GM19397 (cell line): ENCODE measurements around the gene KRTCAP2.

Experiments
- ATAC-seq: cut with Tn5 transposase; IDR thresholded peaks from one replicate; pipeline ENCODE4 v1.9.1; 2021; ENCODE audit warnings: mild to moderate bottlenecking, moderate library complexity; ENCODE audit not compliant: unreplicated experiment

Gene KRTCAP2

GRCh38 chr1:155135415-155136028 lies 37.6 kb downstream of the KRTCAP2 start, which contains the start of gene SLC50A1:
Gene SLC50A1, plus strand, starts transcription at chr1:155135852. Its CDS starts 60 bp downstream, at chr1:155135912.
- peak; percentile 73 for ATAC-seq

- no peak for ATAC-seq
These were observed 38.2 kb downstream of the KRTCAP2 start for GRCh38 chr1:155134880-155135414.

DNA sequence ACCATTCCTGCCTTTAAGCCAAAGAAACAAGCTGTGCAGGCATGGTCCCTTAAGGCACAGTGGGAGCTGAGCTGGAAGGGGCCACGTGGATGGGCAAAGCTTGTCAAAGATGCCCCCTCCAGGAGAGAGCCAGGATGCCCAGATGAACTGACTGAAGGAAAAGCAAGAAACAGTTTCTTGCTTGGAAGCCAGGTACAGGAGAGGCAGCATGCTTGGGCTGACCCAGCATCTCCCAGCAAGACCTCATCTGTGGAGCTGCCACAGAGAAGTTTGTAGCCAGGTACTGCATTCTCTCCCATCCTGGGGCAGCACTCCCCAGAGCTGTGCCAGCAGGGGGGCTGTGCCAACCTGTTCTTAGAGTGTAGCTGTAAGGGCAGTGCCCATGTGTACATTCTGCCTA lies 38.8 kb downstream of the KRTCAP2 start:
- no peak for ATAC-seq

DNA sequence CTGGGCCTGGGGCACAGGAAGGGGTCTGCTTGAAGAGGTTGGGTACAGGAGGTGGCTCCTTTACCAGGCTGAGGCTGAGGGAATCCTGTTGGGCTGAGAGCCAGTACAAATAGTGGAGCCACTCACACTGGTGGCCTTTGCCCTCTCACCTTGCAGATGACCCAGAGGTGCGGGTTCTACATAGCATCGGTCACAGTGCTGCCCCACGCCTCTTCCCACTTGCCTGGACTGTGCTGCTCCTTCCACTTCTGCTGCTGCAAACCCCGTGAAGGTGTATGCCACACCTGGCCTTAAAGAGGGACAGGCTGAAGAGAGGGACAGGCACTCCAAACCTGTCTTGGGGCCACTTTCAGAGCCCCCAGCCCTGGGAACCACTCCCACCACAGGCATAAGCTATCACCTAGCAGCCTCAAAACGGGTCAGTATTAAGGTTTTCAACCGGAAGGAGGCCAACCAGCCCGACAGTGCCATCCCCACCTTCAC lies 39.3 kb downstream of the KRTCAP2 start:
- ATAC-seq, result no peak

GRCh38 chr1:155131856-155132255 lies 41.2 kb downstream of the KRTCAP2 start:
- ATAC-seq, result no peak

- ATAC-seq, result no peak
These were observed 41.8 kb downstream of the KRTCAP2 start for GRCh38 chr1:155131285-155131684.

DNA sequence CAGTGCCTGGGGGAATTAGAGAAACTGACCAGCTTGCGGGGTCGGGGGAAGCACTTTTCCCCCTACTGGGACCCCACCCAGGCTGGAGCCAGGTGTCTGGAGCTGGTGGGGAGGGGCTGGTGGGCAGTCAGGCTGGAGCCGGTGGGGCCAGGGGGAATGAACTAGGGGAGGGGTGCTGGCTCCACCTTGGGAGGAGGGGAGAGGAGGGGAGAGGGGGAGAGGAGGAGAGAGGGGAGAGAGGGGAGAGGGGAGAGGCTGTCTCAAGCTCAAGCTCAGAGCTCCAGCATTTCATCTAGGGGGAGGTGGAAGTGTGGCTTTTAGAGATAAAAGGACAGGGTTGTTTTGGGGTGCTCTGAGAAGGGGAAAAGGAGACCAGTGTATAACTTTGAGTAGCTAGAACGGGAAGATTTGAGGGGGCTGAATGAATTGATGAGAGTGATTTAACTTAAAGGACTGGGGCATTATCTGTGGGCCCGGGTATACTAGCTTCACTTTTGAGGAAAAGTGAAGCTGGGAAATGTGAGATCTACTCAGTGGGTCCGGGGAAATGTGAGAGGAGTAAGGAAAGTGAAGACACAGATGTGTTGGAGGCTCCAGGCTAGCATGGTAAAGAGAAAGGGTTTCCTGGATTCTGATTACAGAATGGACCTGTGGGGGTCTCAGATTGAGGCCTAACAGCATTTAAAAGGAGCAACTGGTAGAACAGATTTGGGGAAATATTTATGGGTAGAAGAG lies 42.7 kb downstream of the KRTCAP2 start:
- no peak for ATAC-seq

- no peak for ATAC-seq
These were observed 44.2 kb downstream of the KRTCAP2 start for GRCh38 chr1:155128755-155129473.

DNA sequence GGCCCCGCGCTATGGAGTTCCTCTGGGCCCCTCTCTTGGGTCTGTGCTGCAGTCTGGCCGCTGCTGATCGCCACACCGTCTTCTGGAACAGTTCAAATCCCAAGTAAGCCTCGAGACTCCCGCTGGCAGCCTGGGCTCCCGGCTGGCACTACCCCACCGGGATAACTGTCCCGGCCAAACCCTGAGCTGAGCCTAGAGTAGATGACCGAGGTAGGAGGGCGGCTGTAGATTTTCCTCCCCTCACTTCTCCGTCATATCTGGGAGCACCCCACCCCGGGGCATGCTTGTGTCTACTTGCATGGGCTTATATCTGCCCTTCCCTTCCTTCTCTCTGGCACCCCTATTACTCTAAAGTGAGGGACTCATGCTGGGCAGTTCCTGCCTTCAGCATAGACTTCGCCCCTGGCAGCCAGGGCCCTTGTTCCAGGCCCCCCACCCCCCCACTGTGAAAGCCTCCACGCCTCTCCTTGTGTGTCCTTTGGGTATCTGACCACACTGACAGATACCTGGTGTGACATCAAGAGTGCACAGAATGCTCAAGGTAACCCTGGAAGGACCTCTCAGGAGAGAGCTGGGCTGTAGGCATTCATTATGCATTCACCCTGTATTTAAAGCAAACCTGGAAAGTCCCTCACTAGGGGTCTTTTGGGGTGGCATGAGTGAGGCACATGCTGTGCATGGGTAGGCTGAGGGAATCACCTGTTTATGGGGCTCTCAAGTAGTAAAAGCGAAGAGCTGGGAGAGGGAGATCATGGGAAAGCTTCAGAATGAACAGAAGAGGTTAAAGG lies 44.9 kb downstream of the KRTCAP2 start:
- ATAC-seq, result no peak

DNA sequence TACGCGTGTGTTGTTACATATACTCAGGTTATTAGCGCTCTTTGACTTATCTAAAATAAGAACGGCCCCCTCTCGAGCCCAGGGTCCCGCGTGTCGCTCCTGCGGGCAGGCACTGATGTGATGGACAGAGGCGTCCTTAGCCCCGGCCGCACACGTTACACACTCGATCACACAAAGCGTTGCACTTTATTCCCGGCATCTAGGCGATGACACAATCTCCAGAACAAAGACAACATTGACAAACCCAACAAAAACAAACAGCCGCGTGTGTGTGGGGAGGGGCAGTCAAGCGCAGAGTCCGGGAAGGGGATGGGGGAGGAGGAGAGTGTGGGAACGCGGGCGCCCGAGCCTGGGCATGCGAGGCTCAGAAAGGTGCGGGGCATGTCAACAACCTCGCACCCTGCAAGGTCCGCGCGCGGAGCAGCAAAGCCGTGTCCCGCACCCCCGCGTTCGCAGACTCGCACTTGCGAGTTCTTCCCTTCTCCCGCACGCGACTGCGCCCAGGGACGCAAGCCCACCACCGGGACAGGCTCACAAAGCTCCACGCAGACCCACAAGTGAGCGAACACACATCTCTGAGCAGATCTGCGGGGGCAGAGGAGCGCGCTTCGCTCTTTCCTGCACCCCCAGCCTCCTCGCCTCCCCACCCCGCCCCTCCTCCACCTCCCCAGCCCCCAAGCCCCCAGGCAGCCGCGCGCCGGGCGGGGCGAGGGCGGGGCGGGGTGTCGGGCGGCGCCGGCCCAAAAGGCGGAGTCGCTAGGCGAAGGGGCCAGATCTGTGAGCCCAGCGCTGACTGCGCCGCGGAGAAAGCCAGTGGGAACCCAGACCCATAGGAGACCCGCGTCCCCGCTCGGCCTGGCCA lies 45.8 kb downstream of the KRTCAP2 start, which contains the start of gene EFNA1:
Gene EFNA1, plus strand, starts transcription at position 772 of the 862 bp plus-strand sequence. CDS start 102 bp downstream, outside the sequence.
- ATAC-seq, result no peak

DNA sequence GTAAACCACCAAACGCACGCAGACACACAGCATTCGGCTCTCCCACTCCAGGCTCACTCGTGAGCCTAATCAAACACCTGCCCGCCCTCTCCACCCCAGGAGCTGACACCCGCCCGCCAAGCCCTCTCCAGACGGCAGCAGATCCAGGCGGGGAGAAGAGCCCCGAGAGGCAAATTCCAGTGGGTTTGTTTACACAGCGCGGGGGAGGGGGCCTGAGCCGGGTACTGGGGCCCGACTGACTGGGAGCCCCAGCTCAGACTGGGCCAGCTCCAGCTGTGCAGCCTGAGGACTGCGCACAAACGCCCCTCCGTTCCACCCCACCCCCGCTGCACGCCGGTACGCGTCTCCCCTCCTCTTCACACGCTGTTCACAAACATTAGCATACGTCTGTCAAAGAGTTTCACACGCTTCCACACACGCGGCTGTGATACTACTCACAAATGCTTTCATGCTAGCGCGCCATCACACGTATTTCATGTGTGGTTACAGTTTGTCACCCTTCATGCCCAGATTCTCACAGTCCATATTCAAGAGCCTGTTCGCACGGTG lies 46.5 kb downstream of the KRTCAP2 start:
- no peak for ATAC-seq

- no peak for ATAC-seq
These were observed 47.1 kb downstream of the KRTCAP2 start for GRCh38 chr1:155125946-155126555.

GRCh38 chr1:155125511-155125945 lies 47.6 kb downstream of the KRTCAP2 start:
- ATAC-seq, result no peak

- ATAC-seq, result no peak
These were observed 48.3 kb downstream of the KRTCAP2 start for GRCh38 chr1:155124503-155125463.

DNA sequence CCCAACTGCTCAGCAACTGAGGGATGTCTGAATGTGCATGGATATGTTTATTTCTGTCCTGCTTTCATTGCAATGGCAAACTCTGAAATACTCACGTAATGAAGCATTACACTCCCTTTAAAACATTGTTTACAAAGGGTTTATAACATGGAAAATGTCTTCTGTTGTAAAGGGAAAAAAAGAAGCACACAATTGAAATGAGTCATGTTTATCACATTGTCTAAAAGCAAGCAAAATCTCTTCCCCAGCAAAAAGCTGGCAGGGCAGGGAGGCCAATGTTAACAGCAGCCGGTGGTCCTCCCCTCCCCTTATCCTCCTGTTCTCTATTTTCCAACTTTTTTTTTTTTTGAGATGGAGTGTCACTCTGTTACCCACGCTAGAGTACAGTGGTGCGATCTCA lies 49.3 kb downstream of the KRTCAP2 start:
- ATAC-seq, result no peak

DNA sequence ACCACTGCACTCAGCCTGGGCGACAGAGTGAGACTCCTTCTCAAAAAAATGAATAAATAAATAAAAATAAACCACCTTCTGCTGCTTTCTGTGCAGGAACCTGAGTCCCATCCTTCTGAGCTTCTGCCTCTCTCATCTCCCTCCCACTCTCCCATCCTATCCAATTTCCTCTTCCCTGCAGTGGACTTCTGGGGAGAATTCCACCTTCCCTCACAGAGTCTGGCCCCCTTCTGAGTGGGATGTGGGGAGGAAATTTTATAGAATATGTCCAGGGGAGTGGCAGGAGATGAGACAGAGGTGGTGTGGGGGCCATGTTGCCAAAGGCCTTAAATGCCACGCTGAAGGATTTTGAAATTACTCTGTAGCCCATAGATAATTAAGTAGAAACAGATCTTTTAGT lies 50.8 kb downstream of the KRTCAP2 start:
- no peak for ATAC-seq

DNA sequence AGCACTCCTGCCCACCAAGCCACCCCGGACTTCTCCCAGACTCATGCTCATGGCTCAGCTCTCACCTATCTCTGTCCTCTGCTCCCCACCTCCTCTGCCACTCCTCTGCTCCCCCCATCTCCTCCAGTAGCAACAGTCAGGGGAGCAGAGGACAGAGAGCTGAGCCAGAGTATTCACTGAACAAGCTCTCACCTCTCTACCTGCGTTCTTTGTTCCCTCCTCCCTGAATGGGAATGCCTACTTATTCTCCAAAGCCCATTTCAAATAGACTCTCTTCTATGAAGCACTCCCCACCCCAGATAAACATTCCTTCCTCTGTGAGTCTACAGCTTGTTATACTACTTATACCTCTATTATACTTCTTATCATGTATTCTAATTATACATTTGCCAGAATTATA lies 51.9 kb downstream of the KRTCAP2 start:
- no peak for ATAC-seq

- no peak for ATAC-seq
These were observed 52.9 kb downstream of the KRTCAP2 start for GRCh38 chr1:155120253-155120652.
